C1 segment of cervical spinal cord (tissue), 14 donors: ENCODE measurements around the gene GTF2H3.

Experiments used
- DNase-seq, 14 donors: peaks; one replicate each; lab custom pipeline; 2025; lab: John Stamatoyannopoulos, UW

The GTF2H3 gene

DNA sequence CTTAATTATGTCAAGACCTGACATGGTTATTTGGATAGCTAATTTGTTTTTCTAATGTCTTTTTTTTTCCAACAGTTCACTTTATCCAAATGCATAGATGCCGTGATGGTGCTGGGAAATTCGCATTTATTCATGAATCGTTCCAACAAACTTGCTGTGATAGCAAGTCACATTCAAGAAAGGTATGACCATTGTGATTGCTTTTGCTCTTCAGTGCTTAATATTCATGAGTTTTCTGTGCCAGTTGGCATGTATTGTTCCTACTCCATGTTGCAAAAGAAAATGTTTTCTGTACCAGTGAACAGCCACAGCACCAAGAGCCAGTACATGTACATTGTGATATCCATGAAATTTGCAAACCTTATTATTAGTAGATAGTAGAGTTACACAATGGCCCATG lies 11.8 kb downstream of the GTF2H3 start:
- no peak for DNase-seq

DNA sequence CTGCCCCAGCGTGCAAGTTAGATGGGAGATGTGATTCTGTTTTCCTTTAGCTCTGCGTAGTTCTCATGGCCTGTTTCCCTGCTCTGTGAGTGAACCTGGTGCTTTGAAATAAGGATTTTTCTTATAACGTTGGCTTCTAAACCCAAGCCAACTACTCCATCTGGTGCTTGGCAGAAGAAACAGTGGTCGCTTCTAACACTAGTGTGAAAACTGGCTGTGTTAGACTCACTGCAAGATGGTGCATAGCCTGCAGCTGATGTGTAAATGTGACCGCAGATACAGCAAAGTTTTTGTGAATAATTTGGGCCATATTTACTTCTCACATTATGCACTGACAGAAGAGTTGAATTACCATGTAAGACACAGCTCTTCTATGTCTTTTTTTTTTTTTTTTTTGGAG lies 12.2 kb downstream of the GTF2H3 start:
- DNase-seq, result peak in 1 of 14 donors; percentile 68

DNA sequence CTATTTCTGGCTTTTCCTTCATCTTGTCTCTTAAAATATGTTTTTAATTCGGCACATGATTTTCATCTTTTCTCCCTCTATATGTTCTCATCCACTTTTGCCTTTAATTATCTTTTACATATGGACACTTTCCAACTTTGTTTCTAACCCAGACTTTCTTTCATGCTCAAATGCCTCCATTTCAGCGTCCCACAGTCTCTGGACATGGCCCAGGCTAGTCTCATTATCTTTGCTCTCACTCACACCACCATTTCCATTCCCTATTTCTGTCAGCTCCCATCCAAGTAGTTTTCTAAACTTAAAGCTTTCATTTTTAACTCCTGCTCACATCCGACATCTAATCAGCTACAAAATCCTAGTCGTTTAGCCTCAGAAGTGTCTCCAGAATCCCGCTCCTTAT lies 14.8 kb downstream of the GTF2H3 start:
- no peak for DNase-seq

DNA sequence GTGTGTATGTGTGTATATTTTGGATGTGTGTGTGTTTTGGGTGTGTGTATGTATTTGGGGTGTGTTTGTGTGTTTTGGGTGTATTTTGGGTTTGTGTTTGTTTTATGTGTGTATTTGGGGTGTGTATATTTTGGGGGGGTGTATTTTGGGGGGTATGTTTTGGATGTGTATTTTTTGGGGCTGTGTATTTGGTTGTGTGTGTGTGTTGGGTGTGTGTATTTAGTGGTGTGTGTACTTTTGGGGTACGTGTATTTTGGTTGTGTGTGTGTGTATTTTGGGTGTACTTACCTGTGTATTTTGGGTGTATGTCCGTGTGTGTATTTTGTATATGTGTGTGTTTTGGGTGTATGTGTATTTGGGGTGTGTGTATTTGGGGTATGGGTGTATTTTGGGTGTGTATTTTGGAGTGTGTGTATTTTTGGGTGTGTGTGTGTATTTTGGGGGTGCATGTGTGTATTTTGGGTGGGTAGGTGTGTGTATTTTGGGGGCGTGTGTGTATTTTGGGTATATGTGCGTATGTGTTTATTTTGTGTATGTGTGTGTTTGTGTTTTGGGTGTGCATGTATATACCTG lies 20.6 kb downstream of the GTF2H3 start:
- DNase-seq, result no peak

DNA sequence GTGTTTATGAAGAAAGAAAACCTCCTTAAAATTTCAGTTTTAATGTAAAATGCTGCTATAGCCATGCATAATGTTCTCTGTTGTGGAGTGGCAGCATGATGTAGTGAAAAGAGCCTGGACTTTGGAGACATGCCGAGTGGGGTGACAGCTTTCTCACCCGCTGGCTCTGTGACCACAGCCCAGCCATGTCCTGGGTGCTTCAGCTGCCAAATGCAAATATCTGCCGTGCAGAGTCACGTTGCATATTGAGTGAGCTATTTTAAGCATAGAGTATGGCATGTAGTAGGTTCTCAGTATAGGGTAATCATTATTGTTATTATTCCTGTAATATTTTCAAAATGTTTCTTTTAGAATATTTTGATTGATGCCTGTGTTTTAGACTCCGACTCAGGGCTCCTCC lies 21.8 kb downstream of the GTF2H3 start:
- peak in 1 of 14 donors; percentile 36 for DNase-seq

- no peak for DNase-seq
Observed at GRCh38 chr12:123656392-123656791, 22.8 kb downstream of the GTF2H3 start.

- DNase-seq, result no peak
Observed at GRCh38 chr12:123657211-123657610, 23.6 kb downstream of the GTF2H3 start.

DNA sequence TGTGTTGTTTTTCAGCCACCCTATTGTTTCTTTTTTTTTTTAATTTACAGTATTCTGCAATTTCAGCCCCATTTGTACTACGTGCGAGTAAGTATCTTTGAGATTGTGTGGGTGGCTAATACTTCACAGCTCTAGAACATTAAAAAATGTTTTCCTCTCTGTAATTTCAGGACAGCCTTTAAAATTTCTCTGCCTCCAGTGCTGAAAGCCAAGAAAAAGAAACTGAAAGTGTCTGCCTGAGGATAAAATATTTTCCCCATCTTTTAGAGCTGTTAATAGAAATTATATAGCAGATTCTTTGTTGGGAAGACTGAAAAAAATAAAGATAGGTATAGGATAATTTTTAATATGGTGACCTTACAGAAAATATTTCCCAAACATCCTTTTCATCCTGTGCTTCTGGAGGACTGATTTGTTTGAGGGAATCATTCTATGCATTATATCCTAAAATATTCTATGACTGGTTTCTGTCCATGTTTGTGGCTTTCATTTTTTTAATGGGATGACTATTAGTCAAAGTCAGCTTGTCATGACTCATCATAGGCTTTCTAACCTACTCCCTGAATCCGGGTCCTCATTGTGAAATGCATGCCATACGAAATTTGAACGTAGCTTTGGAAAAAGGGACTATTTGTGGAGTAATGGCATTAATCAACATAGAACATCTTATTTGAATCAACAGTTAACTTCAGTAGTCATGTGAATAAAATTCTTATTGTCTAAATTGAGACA lies 26.5 kb downstream of the GTF2H3 start:
- DNase-seq, result no peak

GRCh38 chr12:123667771-123668170 lies 34.1 kb downstream of the GTF2H3 start:
- no peak for DNase-seq

DNA sequence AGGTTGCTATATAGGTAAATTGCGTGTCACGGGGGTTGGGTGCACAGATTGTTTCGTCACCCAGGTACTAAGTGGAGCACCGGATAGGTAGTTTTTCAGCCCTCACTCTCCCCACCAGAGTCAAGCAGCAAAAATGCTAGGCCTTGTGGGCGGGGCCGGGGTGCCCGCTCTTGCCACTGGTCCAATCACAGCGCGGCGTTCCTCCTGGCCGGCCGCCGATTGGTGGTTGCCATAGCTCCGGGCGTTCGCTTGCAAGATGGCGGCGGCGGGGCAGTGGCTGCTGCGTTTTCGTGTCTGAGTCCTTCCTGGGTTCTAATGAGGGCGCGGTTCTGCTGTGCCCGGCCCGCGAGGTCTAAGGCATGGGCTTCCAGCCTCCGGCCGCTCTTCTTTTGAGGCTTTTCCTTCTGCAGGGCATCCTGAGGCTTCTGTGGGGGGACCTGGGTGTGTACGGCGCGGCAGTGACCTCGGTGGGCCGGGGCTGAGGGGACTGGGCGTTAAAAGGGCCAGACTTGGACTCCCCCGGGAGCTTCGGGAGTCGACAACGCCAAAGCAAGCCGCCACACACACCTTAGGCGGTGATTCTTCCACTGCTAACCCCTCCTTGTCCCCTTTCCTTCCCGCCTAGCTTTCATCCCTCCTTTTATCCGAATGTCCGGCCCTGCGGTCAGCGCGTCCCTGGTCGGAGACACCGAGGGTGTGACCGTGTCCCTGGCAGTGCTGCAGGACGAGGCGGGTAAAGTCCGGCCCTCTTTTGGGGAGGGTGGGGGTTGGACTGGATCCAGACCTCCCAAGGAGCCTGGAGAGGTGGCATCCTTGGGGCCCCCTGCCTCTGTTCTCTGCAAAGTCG lies 37.5 kb downstream of the GTF2H3 start, which contains the start of gene TCTN2:
TCTN2 (plus strand) TSS at position 232 of the 847 bp plus-strand sequence; CDS start at position 360, 128 bp downstream.
- DNase-seq, result peak; percentile 34 to 93 (median 78)

- no peak for DNase-seq
Observed at GRCh38 chr12:123671876-123672275, 38.2 kb downstream of the GTF2H3 start.

- no peak for DNase-seq
Observed at GRCh38 chr12:123675436-123675835, 41.8 kb downstream of the GTF2H3 start.

GRCh38 chr12:123676616-123677320 lies 43.1 kb downstream of the GTF2H3 start:
- no peak for DNase-seq

DNA sequence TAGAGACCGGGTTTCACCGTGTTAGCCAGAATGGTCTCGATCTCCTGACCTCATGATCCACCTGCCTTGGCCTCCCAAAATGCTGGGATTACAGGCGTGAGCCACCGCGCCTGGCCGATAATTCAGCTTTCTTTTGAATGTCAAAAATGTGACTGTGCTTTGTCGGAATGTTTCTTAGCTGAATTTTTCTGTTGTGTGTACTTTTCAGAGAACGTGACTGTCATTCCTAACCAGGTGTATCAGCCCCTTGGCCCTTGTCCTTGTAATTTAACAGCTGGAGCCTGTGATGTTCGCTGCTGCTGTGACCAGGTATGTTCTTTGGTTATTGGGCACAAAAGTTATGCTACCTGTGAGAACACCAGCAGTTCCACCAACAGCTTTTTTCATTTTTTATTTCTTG lies 45.4 kb downstream of the GTF2H3 start:
- DNase-seq, result no peak

GRCh38 chr12:123681605-123682004 lies 48.0 kb downstream of the GTF2H3 start:
- DNase-seq, result no peak

DNA sequence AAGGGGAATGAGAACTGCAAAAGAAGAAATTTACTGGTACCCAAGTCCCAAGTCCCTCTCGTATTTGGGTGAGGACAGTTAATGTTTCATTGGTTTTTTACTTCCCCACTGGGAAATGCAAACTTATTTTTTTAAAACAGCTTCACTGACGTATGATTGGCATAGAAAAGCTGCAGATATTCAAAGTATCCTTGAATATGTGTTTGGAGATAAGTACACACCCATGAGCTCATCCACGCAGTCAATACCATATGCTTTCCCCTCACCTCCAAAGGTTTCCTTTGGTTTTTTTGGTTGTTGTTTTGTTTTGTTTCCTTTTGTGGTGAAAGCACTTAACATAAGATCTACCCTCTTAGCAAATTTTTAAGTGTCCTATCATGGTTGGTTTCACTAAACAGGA lies 50.3 kb downstream of the GTF2H3 start:
- DNase-seq, result no peak

- no peak for DNase-seq
Observed at GRCh38 chr12:123686636-123687190, 53.1 kb downstream of the GTF2H3 start.

DNA sequence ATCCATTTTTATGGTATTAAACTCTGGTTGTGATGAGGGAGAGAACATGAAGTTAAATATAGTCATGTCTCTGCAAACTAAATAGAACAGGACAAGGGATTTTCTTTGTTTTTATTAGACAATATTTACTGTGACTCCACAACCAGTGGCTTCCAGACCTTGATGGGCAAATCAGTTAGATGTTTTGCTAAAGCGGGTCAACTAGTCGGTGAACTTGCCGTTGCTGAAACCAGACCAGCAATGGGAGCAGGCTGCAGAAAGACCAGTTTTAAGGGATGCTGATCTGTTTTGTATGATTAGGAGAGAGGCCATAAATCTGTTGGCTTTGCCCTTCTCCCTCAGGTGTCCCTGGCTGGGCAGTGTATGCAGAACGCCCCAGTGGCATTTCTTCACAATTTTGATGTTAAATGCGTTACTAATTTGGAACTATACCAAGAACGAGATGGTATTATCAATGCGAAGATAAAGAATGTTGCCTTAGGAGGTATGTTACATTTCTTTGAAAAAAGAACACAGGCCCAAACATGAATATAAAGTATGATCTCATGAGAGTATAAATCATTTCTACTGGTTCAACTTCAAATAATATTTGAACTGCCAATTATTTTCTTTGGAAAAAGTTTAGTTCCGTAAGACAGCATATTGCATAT lies 56.7 kb downstream of the GTF2H3 start:
- DNase-seq, result no peak

DNA sequence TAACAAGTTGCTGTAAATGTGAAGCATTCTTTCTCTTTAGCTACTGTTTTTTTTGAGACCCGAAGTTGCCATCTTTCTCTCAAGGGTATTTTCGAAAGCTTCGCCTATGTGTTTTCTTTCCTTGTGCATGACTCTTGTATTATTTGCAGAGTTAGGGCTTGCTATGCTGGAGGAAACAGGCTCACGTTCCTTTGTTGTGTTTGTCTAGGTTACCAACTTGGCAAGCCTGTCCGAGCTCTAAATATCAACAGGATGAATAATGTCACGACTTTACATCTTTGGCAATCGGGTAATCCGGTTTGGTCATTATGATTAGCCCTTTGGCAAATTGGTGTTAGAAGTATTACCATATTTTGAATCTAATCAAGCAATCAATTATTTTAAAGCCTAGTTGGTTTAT lies 62.6 kb downstream of the GTF2H3 start:
- no peak for DNase-seq

GRCh38 chr12:123696646-123697045 lies 63.0 kb downstream of the GTF2H3 start:
- no peak for DNase-seq

GRCh38 chr12:123705935-123706334 lies 72.3 kb downstream of the GTF2H3 start:
- DNase-seq, result no peak
